Measurements from ENCODE around the gene ADRA2B. TPM values are rescaled to one million over a fixed set of nuclear protein-coding genes. Genes with fewer than 3 reads are reported as not detected.

The ADRA2B gene
- total RNA-seq, 1 experiment from 2014 or later = 2.7 TPM

GRCh38 chr2:96135171-96135570, 18.8 kb upstream of the ADRA2B start:
- TF ChIP-seq, protein P1, sequence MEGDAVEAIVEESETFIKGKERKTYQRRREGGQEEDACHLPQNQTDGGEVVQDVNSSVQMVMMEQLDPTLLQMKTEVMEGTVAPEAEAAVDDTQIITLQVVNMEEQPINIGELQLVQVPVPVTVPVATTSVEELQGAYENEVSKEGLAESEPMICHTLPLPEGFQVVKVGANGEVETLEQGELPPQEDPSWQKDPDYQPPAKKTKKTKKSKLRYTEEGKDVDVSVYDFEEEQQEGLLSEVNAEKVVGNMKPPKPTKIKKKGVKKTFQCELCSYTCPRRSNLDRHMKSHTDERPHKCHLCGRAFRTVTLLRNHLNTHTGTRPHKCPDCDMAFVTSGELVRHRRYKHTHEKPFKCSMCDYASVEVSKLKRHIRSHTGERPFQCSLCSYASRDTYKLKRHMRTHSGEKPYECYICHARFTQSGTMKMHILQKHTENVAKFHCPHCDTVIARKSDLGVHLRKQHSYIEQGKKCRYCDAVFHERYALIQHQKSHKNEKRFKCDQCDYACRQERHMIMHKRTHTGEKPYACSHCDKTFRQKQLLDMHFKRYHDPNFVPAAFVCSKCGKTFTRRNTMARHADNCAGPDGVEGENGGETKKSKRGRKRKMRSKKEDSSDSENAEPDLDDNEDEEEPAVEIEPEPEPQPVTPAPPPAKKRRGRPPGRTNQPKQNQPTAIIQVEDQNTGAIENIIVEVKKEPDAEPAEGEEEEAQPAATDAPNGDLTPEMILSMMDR (conservative IDR thresholded peaks at IDR 0.05) = no peak
- H2BK20ac ChIP-seq (ENCODE audit: low read depth, low read length, poor library complexity, severe bottlenecking) = no peak overlapping the region
- H3K56ac ChIP-seq (ENCODE audit: insufficient read length, low read depth, low read length) = no peak overlapping the region
- peaks cover 14% of the 10 kb centered on the region for H3K27me3 Mint-ChIP-seq (ENCODE audit: low read depth)
- H3K27ac Mint-ChIP-seq = no peak overlapping the region
- no peak overlapping the region for H3K18ac ChIP-seq (ENCODE audit: insufficient read length, low read depth, low read length)
- no peak overlapping the region for H3K23ac ChIP-seq (ENCODE audit: insufficient read length, low read depth, low read length)
- H4K5ac ChIP-seq (ENCODE audit: insufficient read length, low read depth, low read length) = no peak overlapping the region
- no peaks in the 10 kb centered on the region for H3K36me3 Mint-ChIP-seq (ENCODE audit: insufficient read depth in 1 of 3, low read depth in 3 of 3)
- H3K9ac ChIP-seq (ENCODE audit: extremely low read depth, insufficient read length, low read length) = no peak overlapping the region
- no peak overlapping the region for H3K14ac ChIP-seq (ENCODE audit: insufficient read depth, low read length)
- no peaks in the 10 kb centered on the region for H4K20me1 ChIP-seq (ENCODE audit: control insufficient read depth, insufficient read depth, insufficient read length)
- H3K23me2 ChIP-seq (ENCODE audit: insufficient read length, low read depth, low read length, poor library complexity, severe bottlenecking) = no peaks in the 10 kb centered on the region
- H3K79me1 ChIP-seq (ENCODE audit: insufficient read depth, low read depth, low read length, poor library complexity, severe bottlenecking) = no peaks in the 10 kb centered on the region
- no peak overlapping the region for H2BK15ac ChIP-seq (ENCODE audit: low read depth, low read length)
- H2BK120ac ChIP-seq (ENCODE audit: low read depth, low read length, poor library complexity, severe bottlenecking) = no peak overlapping the region
- H3K4me1 Mint-ChIP-seq = peaks cover 10 to 14% of the 10 kb centered on the region in 2 experiments
- H4K91ac ChIP-seq (ENCODE audit: insufficient read length, low read depth, low read length) = no peak overlapping the region
- no peak overlapping the region for H2BK12ac ChIP-seq (ENCODE audit: insufficient read length, low read depth, low read length)
- no peak overlapping the region; a peak in 1 of 5 replicates for H3K4me3 Mint-ChIP-seq
- no peak overlapping the region for H3T11ph ChIP-seq (ENCODE audit: low read length)
- H3K9me3 Mint-ChIP-seq = no peaks in the 10 kb centered on the region
- H2BK5ac ChIP-seq (ENCODE audit: insufficient read length, low read length) = no peak overlapping the region
- no peak for DNase-seq
- H3K4me1 ChIP-seq (ENCODE audit: insufficient read depth, low read length) = no peaks in the 10 kb centered on the region
- no peak overlapping the region for H3K4me2 ChIP-seq (ENCODE audit: insufficient read depth, insufficient read length, low read length)
- no CpG with 5 or more reads among the region's 9 CpGs for WGBS (ENCODE audit: extremely low coverage, insufficient read length, low lambda C conversion rate)
- no peaks in the 10 kb centered on the region for H3K27me3 ChIP-seq (ENCODE audit: insufficient read depth, low read length)
- H2AFZ ChIP-seq (ENCODE audit: low read length) = no peak overlapping the region
- H4K8ac ChIP-seq (replicated peaks; ENCODE audit: insufficient read length, low read depth, low read length) = no peak overlapping the region
- H3K4ac ChIP-seq (ENCODE audit: low read depth, low read length) = no peak overlapping the region
- H2AK5ac ChIP-seq (ENCODE audit: insufficient read length, low read length) = no peak overlapping the region
- H3K9me3 ChIP-seq (ENCODE audit: control insufficient read depth, low read depth, low read length) = no peaks in the 10 kb centered on the region
- H3K79me2 ChIP-seq (ENCODE audit: insufficient read depth, low read length) = no peaks in the 10 kb centered on the region
- H3K27ac ChIP-seq (ENCODE audit: insufficient read length, low read depth, low read length) = no peak overlapping the region

Data from H9 (cell line).